BE2C (cell line): ENCODE data around the gene RADX.
"Not testable (repeated sequence)": the region's sequence is repeated elsewhere in the genome, so short reads cannot be mapped to it uniquely, and the experiment has no call there.

Experiments
- DNase-seq: peaks from one replicate; pipeline ENCODE4 v3.0.0-alpha.2; 2020
- H3K27me3 ChIP-seq: fragments of 250-450 bp; sonication (Bioruptor Pico); 2 replicates; pipeline ENCODE4 v1.5.1; 2020; ENCODE audit warnings: mild to moderate bottlenecking
- H3K36me3 ChIP-seq: fragments of 250-450 bp; sonication (Bioruptor Pico); 2 replicates; pipeline ENCODE4 v1.5.1; 2020; ENCODE audit warnings: mild to moderate bottlenecking
- H3K4me1 ChIP-seq: fragments of 250-450 bp; sonication (Bioruptor Pico); 2 replicates; pipeline ENCODE4 v1.5.1; 2020
- H3K4me3 ChIP-seq: 2 replicates; pipeline ENCODE4 v1.5.1; 2011; ENCODE audit warnings: low read depth, low read length
- H3K9me3 ChIP-seq: fragments of 250-450 bp; sonication (Bioruptor Pico); 2 replicates; pipeline ENCODE4 v1.5.1; 2020
- TF ChIP-seq, protein P1 (sequence below): IDR thresholded peaks from 2 replicates; pipeline ENCODE4 v1.5.1; 2012; ENCODE audit warnings: mild to moderate bottlenecking, low read depth, low read length

Gene RADX

DNA sequence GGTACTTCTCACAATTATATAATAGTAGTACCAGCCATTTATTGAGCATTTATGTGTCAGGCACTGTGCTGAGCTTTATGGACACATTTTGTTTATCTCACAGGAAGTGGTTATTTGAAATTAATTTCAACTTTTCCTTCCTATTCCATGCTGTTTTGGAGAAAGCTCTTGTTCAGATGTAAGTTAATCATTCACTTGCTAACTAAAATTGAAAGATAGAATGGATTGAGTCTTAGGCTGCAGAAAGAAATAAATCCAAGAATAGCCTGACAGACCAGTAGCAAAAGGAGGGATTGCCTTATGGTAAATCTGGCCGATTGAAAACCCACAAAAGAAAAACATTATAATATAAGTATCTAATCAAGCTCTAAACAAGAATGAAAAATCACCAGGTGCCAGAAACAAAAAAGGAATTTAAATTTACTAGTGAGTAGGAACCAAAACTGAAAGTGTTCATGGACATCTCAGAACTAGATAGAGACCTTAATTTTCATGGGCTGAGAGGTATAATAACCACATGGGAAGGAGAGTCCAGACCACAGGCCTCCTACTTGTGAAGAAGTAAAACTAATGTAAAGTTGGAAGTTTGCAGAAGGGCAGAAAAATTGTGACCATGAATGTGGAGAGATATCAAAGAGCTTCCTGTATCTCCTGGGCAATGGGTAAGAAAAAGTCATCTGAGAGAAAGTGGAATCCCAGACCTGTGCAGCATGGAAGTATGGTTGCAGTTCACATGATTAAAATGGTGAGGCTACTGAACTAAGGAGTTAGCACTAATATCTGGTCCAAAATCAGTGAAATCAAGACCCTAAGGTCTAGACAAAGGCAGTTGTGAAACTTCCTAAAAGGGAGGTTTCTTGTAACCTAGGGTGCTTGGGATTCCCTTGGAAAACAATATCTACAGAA is 38.0 kb downstream of the RADX start:
- H3K36me3 ChIP-seq, result no peaks in the 10 kb centered on the region
- TF ChIP-seq, protein P1, sequence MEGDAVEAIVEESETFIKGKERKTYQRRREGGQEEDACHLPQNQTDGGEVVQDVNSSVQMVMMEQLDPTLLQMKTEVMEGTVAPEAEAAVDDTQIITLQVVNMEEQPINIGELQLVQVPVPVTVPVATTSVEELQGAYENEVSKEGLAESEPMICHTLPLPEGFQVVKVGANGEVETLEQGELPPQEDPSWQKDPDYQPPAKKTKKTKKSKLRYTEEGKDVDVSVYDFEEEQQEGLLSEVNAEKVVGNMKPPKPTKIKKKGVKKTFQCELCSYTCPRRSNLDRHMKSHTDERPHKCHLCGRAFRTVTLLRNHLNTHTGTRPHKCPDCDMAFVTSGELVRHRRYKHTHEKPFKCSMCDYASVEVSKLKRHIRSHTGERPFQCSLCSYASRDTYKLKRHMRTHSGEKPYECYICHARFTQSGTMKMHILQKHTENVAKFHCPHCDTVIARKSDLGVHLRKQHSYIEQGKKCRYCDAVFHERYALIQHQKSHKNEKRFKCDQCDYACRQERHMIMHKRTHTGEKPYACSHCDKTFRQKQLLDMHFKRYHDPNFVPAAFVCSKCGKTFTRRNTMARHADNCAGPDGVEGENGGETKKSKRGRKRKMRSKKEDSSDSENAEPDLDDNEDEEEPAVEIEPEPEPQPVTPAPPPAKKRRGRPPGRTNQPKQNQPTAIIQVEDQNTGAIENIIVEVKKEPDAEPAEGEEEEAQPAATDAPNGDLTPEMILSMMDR, result no peak
- no peak overlapping the region for H3K4me3 ChIP-seq
- H3K9me3 ChIP-seq, result no peaks in the 10 kb centered on the region
- no peaks in the 10 kb centered on the region for H3K27me3 ChIP-seq
- no peaks in the 10 kb centered on the region for H3K4me1 ChIP-seq
- no peak for DNase-seq

DNA sequence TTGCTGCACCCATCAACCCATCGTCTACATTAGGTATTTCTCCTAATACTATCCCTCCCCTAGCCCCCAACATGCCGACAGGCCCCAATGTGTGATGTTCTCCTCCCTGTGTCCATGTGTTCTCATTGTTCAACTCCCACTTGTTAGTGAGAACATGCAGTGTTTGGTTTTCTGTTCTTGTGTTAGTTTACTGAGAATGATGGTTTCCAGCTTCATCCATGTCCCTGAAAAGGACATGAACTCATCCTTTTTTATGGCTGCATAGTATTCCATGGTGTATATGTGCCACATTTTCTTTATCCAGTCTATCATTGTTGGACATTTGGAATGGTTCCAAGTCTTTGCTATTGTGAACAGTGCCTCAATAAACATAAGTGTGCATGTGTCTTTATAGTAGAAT is 41.8 kb downstream of the RADX start:
- DNase-seq, H3K4me3 ChIP-seq, H3K36me3 ChIP-seq, H3K4me1 ChIP-seq, H3K27me3 ChIP-seq, H3K9me3 ChIP-seq: not testable (repeated sequence)

DNA sequence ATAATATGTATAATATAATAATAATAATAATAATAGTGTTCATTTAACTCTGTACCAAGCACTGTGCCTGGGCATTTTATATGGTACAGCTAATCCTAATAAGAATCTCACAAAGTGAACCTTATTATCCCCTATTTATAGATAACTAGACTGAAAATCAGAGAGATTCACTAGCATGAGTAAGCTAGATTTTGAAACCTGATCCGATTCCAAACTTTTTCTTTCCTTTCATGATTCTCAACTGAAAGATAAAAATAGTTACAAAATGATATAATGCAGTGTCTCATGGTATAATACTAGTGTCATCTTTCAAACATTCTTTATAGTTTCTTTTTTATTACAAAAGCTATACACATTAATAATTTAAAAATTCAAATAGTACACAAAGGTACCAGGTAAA is 58.9 kb downstream of the RADX start:
- TF ChIP-seq, protein P1, result no peak
- no peak for DNase-seq
- Histone ChIP-seq H3K4me1 (no peaks in the 10 kb centered on the region), H3K9me3 (no peaks in the 10 kb centered on the region), H3K27me3 (no peaks in the 10 kb centered on the region), H3K4me3 (no peak overlapping the region), H3K36me3 (no peaks in the 10 kb centered on the region)

DNA sequence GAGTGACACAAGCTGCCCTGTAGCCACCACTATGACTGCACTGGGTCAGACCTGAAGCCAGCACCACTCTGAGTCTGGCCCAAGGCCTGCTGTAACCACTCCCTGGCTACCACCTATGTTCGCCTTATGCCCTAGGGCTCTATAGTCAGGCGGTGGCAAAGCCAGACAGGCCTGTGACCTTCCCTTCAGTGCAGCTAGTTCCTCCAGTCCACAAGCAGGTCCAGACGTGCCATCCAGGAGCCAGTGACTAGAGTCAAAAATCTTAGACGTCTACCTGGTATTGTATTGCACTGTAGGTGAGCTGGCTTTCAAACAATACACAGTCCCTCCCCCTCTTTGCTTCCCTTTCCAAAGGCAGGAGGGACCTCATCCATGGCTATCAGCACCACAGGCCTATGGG is 60.7 kb downstream of the RADX start:
- no peaks in the 10 kb centered on the region for H3K27me3 ChIP-seq
- H3K9me3 ChIP-seq, result no peaks in the 10 kb centered on the region
- no peak for DNase-seq
- TF ChIP-seq, protein P1, result no peak
- H3K4me3 ChIP-seq, result no peak overlapping the region
- H3K36me3 ChIP-seq, result no peaks in the 10 kb centered on the region
- no peaks in the 10 kb centered on the region for H3K4me1 ChIP-seq

DNA sequence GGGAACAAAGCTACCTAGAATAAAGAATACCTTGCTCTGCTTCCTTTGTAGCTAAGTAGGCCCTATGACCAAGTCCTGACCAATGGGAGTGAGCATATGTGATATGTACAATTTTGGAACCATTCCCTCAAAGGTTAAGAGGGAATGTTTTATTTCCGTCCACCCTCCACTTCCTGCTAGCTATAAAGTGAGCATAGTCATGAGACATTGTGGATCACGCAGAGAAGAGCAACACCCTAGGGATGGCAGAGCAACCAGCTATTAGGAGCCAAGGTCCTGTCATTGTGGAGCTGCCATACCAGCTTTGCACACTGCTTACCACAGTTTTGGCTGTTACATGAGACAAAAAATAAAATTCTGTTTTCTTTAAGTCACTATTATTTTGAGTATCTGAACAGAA is 68.9 kb downstream of the RADX start:
- TF ChIP-seq, protein P1, result no peak

DNA sequence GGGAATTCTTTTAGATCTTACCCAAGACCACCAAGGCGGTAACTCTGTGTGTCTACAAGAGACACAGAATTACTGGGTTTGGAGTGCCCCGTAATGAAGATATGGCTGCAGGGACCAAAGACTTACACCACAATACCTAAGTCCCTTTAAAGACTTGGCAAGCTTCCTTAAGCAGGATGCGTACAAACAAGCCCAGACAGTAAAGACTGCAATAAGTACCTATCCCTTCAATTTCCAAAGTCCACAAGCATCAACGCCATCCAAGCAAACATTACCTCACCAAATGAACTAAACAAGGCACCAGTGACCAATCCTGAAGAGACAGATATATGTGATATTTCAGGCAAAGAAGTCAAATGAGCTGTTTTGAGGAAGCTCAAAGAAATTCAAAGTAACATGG is 72.4 kb downstream of the RADX start:
- H3K27me3 ChIP-seq, result no peaks in the 10 kb centered on the region
- no peak for DNase-seq
- no peaks in the 10 kb centered on the region for H3K4me1 ChIP-seq
- no peak overlapping the region for H3K4me3 ChIP-seq
- TF ChIP-seq, protein P1, result no peak
- no peaks in the 10 kb centered on the region for H3K36me3 ChIP-seq
- no peaks in the 10 kb centered on the region for H3K9me3 ChIP-seq

More for the DNA sequence above, 68.9 kb downstream of the RADX start:
- Histone ChIP-seq H3K4me1 (no peaks in the 10 kb centered on the region), H3K27me3 (no peaks in the 10 kb centered on the region), H3K36me3 (no peaks in the 10 kb centered on the region), H3K4me3 (no peak overlapping the region), H3K9me3 (no peaks in the 10 kb centered on the region)
- no peak for DNase-seq
